HL-60/S4 treated with retinoic acid at 250 ng/mL for 4 days and 3 days (cell line): ENCODE results near the gene SCN4B.

ENCODE experiments used
- in situ Hi-C: fragments of 300-500 bp; cut with MboI; formaldehyde crosslinking; loops from 2 replicates; pipeline ENCODE4 v1.7.0; 2022; ENCODE audit warnings: low sequenced_read_pairs

SCN4B gene

GRCh38 chr11:118175031-118175992, 22.7 kb upstream of the SCN4B start:
- in situ Hi-C loops: loop anchor here (25.0 kb wide), 1 partner anchor 312 kb away; no protein-coding TSS in a partner anchor

- in situ Hi-C loops: no loop called here
Measured at GRCh38 chr11:118174006-118174567, 21.5 kb upstream of the SCN4B start.

- in situ Hi-C loops: no loop called here
Measured at GRCh38 chr11:118172356-118172755, 19.7 kb upstream of the SCN4B start.

GRCh38 chr11:118171269-118172062, 18.8 kb upstream of the SCN4B start:
- in situ Hi-C loops: no loop called here

- in situ Hi-C loops: no loop called here
Measured at GRCh38 chr11:118170882-118171268, 18.3 kb upstream of the SCN4B start.

GRCh38 chr11:118170231-118170630, 17.6 kb upstream of the SCN4B start:
- in situ Hi-C loops: no loop called here

- in situ Hi-C loops: no loop called here
Measured at GRCh38 chr11:118169300-118170140, 16.9 kb upstream of the SCN4B start.

GRCh38 chr11:118168751-118169150, 16.1 kb upstream of the SCN4B start:
- in situ Hi-C loops: no loop called here

- in situ Hi-C loops: no loop called here
Measured at GRCh38 chr11:118168316-118168715, 15.7 kb upstream of the SCN4B start.

GRCh38 chr11:118167906-118168305, 15.3 kb upstream of the SCN4B start:
- in situ Hi-C loops: no loop called here

- in situ Hi-C loops: no loop called here
Measured at GRCh38 chr11:118167253-118167652, 14.6 kb upstream of the SCN4B start.

- in situ Hi-C loops: no loop called here
Measured at GRCh38 chr11:118166641-118167040, 14.0 kb upstream of the SCN4B start.

GRCh38 chr11:118164885-118165284, 12.3 kb upstream of the SCN4B start:
- in situ Hi-C loops: no loop called here

- in situ Hi-C loops: no loop called here
Measured at GRCh38 chr11:118163494-118163893, 10.9 kb upstream of the SCN4B start.

- in situ Hi-C loops: no loop called here
Measured at GRCh38 chr11:118162846-118163245, 10.2 kb upstream of the SCN4B start.

- in situ Hi-C loops: no loop called here
Measured at GRCh38 chr11:118161786-118162185, 9.2 kb upstream of the SCN4B start.

GRCh38 chr11:118157186-118157895, 4.7 kb upstream of the SCN4B start:
- in situ Hi-C loops: no loop called here

GRCh38 chr11:118156531-118157185, 4.0 kb upstream of the SCN4B start:
- in situ Hi-C loops: no loop called here

GRCh38 chr11:118155776-118156530, 3.3 kb upstream of the SCN4B start:
- in situ Hi-C loops: no loop called here
